Measurements from ENCODE around the gene ABCB8.

The ABCB8 gene

GRCh38 chr7:151062399-151063211 lies 34.4 kb downstream of the ABCB8 start:
- in situ Hi-C loops (cut with MboI; ENCODE audit: low pct_unique_long_range_greater_than_20kb, low sequenced_read_pairs, unreplicated experiment) = no loop called here
- no peak for DNase-seq (ENCODE audit: low spot score)
- TF ChIP-seq CTCF (IDR thresholded peaks at IDR 0.05; ENCODE audit: extremely low read depth, insufficient read depth, missing control alignments) = no peak

DNA sequence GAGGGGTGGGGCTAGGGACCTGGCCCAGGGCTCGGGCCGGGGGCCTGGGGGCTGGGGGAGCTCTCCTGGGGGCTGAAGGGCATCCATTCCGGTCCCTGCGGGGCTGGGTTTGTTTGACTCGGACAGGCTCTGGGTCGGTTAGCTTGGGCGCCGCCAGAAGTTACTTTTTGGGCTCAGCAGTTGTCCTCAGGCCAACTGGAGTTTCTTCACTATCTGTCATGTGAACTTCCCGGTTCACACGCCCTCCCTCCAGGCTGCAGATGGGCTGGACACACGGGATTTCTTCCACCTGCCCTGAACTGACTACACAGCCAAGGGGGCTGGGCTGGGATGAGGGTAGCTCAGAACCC lies 34.9 kb downstream of the ABCB8 start:
- in situ Hi-C loops (cut with MboI; ENCODE audit: low pct_unique_long_range_greater_than_20kb, low sequenced_read_pairs, unreplicated experiment) = no loop called here

GRCh38 chr7:151064454-151064853 lies 36.2 kb downstream of the ABCB8 start:
- in situ Hi-C loops (cut with MboI; ENCODE audit: low pct_unique_long_range_greater_than_20kb, low sequenced_read_pairs, unreplicated experiment) = no loop called here
- no peak for DNase-seq (ENCODE audit: low spot score)
- TF ChIP-seq CTCF (IDR thresholded peaks at IDR 0.05; ENCODE audit: extremely low read depth, insufficient read depth, missing control alignments) = no peak

More for the DNA sequence above, 34.9 kb downstream of the ABCB8 start:
- DNase-seq (ENCODE audit: low spot score) = no peak
- TF ChIP-seq CTCF (IDR thresholded peaks at IDR 0.05; ENCODE audit: extremely low read depth, insufficient read depth, missing control alignments) = no peak

- no peak for DNase-seq (ENCODE audit: low spot score)
- in situ Hi-C loops (cut with MboI; ENCODE audit: low pct_unique_long_range_greater_than_20kb, low sequenced_read_pairs, unreplicated experiment) = no loop called here
- TF ChIP-seq CTCF (IDR thresholded peaks at IDR 0.05; ENCODE audit: extremely low read depth, insufficient read depth, missing control alignments) = no peak
These were observed 36.7 kb downstream of the ABCB8 start for GRCh38 chr7:151064993-151065392.

DNA sequence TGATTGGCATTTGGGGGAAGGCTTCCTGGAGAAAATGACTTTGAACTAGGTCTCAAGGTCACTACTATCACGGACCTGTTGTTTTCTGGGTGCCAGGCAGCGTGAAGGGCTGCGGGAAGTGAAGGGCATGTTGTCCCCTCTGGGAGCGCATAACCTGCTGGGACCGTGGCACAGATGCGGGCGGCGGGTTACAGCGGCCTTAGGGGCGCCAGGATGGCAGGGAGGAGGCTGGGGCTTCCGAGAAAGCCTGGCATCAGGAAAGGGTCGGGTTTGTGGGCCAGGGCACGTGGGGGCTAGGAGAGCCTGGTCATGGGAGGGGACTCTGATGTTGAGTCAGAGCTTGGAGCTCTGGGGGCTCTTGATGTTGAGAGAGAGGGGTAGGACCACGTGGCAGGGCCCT lies 37.3 kb downstream of the ABCB8 start:
- no peak for DNase-seq (ENCODE audit: low spot score)
- in situ Hi-C loops (cut with MboI; ENCODE audit: low pct_unique_long_range_greater_than_20kb, low sequenced_read_pairs, unreplicated experiment) = no loop called here
- TF ChIP-seq CTCF (IDR thresholded peaks at IDR 0.05; ENCODE audit: extremely low read depth, insufficient read depth, missing control alignments) = no peak

DNA sequence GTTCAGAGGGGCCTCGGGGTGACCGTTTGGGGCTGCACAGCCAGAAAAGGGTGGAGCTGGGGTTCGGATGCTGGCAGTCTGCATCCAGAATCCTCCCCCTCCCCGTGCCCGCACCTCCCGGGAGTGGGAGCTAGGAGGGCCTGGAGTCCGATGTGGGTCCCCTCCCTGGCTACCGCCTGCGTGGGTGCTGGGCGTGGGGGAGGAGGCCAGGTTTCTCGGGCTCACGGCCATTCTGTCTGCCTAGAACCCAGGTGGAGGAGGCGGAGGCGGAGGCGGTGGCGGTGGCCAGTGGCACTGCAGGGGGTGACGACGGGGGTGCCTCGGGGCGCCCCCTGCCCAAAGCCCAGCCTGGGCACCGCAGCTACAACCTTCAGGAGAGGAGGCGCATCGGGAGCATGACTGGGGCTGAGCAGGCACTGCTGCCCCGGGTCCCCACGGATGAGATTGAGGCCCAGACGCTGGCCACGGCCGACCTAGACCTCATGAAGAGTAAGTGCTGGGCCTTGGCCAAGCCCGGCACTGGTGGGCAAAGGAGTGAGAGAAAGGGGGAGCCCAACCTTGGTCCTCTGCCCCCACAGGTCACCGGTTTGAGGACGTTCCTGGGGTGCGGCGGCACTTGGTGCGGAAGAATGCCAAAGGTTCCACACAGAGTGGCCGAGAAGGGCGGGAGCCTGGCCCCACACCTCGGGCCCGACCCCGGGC lies 38.2 kb downstream of the ABCB8 start:
- no peak for DNase-seq (ENCODE audit: low spot score)
- no peak for TF ChIP-seq CTCF (IDR thresholded peaks at IDR 0.05; ENCODE audit: extremely low read depth, insufficient read depth, missing control alignments)
- in situ Hi-C loops (cut with MboI; ENCODE audit: low pct_unique_long_range_greater_than_20kb, low sequenced_read_pairs, unreplicated experiment) = no loop called here

Data from GM13977 (cell line).